Measurements from ENCODE around the gene ABCC4.

- TF ChIP-seq CTCF (IDR thresholded peaks at IDR 0.05; ENCODE audit: poor library complexity) (no peak), EZH2 (IDR thresholded peaks at IDR 0.05; ENCODE audit: borderline replicate concordance) (no peak), EZH2phosphoT487 (IDR thresholded peaks at IDR 0.05; ENCODE audit: low read depth, severe bottlenecking, unreplicated experiment) (no peak)
Observed at GRCh38 chr13:95185851-95186250, 115.4 kb downstream of the ABCC4 start.

All from hepatocyte (in vitro differentiated cells).